ENCODE data around the gene GCK.

GCK gene

GRCh38 chr7:44162785-44163395, 26.3 kb downstream of the GCK start:
- no peak for TF ChIP-seq CTCF (IDR thresholded peaks at IDR 0.05)
- Histone ChIP-seq H3K4me1 (no peaks in the 10 kb centered on the region), H3K9me3 (no peaks in the 10 kb centered on the region), H3K27me3 (no peaks in the 10 kb centered on the region), H3K36me3 (no peaks in the 10 kb centered on the region), H3K4me3 (no peak overlapping the region), H3K27ac (no peak overlapping the region)
- intact Hi-C loops (cut with DNase I; ENCODE audit: low total_unique reads) = no loop called here
- peak in 1 of 2 donors; percentile 13 for DNase-seq

GRCh38 chr7:44162179-44162578, 27.1 kb downstream of the GCK start:
- TF ChIP-seq CTCF (IDR thresholded peaks at IDR 0.05) = no peak
- no peak overlapping the region for H3K27ac ChIP-seq
- H3K9me3 ChIP-seq = no peaks in the 10 kb centered on the region
- no peaks in the 10 kb centered on the region for H3K36me3 ChIP-seq
- no peak overlapping the region for H3K4me3 ChIP-seq
- no peak for DNase-seq
- intact Hi-C loops (cut with DNase I; ENCODE audit: low total_unique reads) = no loop called here
- no peaks in the 10 kb centered on the region for H3K4me1 ChIP-seq
- H3K27me3 ChIP-seq = no peaks in the 10 kb centered on the region

GRCh38 chr7:44161371-44161770, 27.9 kb downstream of the GCK start:
- no peaks in the 10 kb centered on the region for H3K27me3 ChIP-seq
- no peak for TF ChIP-seq CTCF (IDR thresholded peaks at IDR 0.05)
- H3K4me1 ChIP-seq = no peaks in the 10 kb centered on the region
- intact Hi-C loops (cut with DNase I; ENCODE audit: low total_unique reads) = no loop called here
- no peaks in the 10 kb centered on the region for H3K36me3 ChIP-seq
- H3K27ac ChIP-seq = no peak overlapping the region
- no peaks in the 10 kb centered on the region for H3K9me3 ChIP-seq
- no peak overlapping the region for H3K4me3 ChIP-seq
- DNase-seq = peak in 1 of 2 donors; percentile 21

- TF ChIP-seq CTCF (IDR thresholded peaks at IDR 0.05) = no peak
- H3K4me3 ChIP-seq = no peak overlapping the region
- DNase-seq = peak in 1 of 2 donors; percentile 37
- intact Hi-C loops (cut with DNase I; ENCODE audit: low total_unique reads) = no loop called here
- no peaks in the 10 kb centered on the region for H3K9me3 ChIP-seq
- no peaks in the 10 kb centered on the region for H3K4me1 ChIP-seq
- no peaks in the 10 kb centered on the region for H3K27me3 ChIP-seq
- no peak overlapping the region for H3K27ac ChIP-seq
- H3K36me3 ChIP-seq = no peaks in the 10 kb centered on the region
Measured at GRCh38 chr7:44159824-44160630, 29.2 kb downstream of the GCK start.

GRCh38 chr7:44158873-44159631, 30.2 kb downstream of the GCK start:
- Histone ChIP-seq H3K4me3 (no peak overlapping the region), H3K9me3 (no peaks in the 10 kb centered on the region), H3K27me3 (no peaks in the 10 kb centered on the region), H3K36me3 (no peaks in the 10 kb centered on the region), H3K27ac (no peak overlapping the region), H3K4me1 (no peaks in the 10 kb centered on the region)
- DNase-seq = peak in 1 of 2 donors; percentile 25
- intact Hi-C loops (cut with DNase I; ENCODE audit: low total_unique reads) = no loop called here
- no peak for TF ChIP-seq CTCF (IDR thresholded peaks at IDR 0.05)

All from tibial artery (tissue), 4 donors.